GM12891 (cell line): Measurements from ENCODE around the gene MEX3C.

Experiments used
- DNase-seq: peaks from one replicate; pipeline ENCODE4 v3.0.0; 2011; ENCODE audit warnings: low spot score; ENCODE audit not compliant: insufficient read length
- FAIRE-seq: peaks from 2 replicates; lab custom pipeline; 2011; peaks lifted over from hg19 to GRCh38; lab: Jason Lieb, UNC
- PAX5 ChIP-seq: IDR thresholded peaks from 2 replicates; pipeline ENCODE4 v1.6.1; 2011; ENCODE audit warnings: low read length, moderate library complexity, mild to moderate bottlenecking; ENCODE audit not compliant: insufficient read depth, severe bottlenecking
- POLR2A ChIP-seq: IDR thresholded peaks from 2 replicates; pipeline ENCODE4 v1.6.1; 2011; ENCODE audit warnings: low read depth, low read length, control low read depth
- POLR2AphosphoS5 ChIP-seq: IDR thresholded peaks from 2 replicates; pipeline ENCODE4 v1.6.1; 2011; ENCODE audit warnings: low read depth, low read length, control low read depth
- POU2F2 ChIP-seq: IDR thresholded peaks from 2 replicates; pipeline ENCODE4 v1.6.1; 2011; ENCODE audit warnings: low read depth, mild to moderate bottlenecking, control low read depth, low read length, moderate library complexity
- SPI1 ChIP-seq: IDR thresholded peaks from 2 replicates; pipeline ENCODE4 v1.6.1; 2011; ENCODE audit warnings: low read depth, low read length, control low read depth
- TAF1 ChIP-seq: IDR thresholded peaks from 2 replicates; pipeline ENCODE4 v1.6.1; 2011; ENCODE audit warnings: low read depth, low read length, control low read depth

MEX3C gene

DNA sequence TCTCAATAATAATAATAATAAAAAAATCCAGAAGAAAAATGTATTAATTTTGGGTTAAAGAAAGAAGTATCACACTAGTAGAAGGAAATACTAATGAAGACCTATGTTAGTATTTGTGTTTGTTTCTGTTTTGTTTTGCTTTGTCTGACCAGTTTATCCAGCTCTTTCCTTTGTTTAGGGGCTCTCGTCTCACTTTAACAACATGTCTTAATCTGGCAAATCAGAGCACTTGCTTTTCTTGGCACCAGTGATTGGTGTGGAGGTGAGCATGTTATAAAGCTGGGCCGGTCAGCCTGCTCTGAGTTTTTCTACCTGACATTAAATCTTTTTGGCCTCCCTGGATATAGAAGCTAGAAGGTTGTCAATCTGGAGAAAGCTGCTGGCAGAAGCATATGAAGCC is 15.1 kb upstream of the MEX3C start:
- TF ChIP-seq TAF1 (no peak), POLR2A (no peak), PAX5 (no peak), SPI1 (no peak), POU2F2 (no peak), POLR2AphosphoS5 (no peak)
- FAIRE-seq, result no peak

DNA sequence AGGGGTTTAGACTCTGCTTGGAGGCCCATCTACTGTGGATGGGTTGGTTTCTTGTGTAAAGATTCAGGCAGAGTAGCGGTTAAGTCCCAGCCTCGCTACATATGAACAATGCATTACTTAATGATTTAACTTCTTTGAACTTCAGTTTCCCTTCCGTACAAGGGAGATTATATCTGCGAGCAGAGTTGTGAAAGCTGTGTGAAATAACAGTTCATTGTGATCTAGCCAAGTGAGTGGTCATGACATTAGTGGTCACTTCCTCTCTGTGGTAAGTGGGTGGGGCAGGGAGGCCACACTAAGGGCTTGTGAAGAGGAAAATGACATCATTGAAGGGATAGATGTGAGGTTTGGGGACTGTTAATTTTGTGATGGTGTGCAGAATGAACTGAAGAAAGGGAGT is 14.1 kb upstream of the MEX3C start:
- TF ChIP-seq POLR2A (no peak), POU2F2 (0 out of 2 replicates have a peak, but pooled peaks have one; percentile 49), SPI1 (peak; percentile 93)
- DNase-seq (no peak), FAIRE-seq (peak; percentile 86)

More for the DNA sequence above, 15.1 kb upstream of the MEX3C start:
- DNase-seq, result no peak

DNA sequence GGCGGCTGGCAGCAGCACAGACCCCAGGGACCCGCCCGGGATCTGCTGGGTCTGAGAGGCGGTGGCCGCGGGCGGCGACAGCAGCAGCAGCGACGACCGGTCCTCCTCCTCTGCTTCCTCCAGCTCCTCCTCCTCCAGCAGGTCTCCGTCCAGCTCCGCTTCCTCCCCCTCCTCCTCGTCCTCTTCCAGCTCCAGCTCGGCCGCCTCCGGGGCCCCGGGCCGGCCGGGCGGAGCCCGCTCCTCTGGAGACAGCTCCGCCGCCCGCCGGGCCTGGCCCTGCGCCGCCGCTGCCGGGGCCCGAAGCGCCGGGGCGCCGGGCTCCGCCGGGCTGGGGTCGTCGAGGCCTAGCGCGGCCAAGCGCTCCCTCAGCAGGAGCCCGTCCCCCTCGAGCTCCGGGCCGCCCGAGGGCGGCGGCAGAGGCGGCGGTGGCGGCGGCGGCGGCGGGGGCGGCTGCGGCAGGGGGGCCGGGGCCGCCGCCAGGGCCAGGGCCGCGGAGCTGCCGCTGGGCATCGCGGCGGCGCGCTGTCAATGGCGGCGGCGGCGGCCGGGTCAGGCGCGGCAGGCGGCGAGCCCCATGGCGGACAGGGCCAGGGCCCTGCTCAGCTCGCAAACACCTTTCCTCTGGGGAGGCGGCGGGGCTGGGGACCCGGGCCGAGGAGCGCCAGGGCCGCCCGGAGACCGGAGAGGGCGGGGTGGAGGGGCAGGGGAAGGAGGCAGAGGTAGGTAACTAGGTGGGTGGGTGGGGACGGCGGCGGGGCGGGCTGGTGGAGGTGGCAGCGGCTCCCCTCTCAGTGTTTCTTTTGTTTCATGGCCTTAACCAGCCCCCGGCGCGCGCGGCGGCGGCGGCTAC is 445 bp downstream of the MEX3C start:
- FAIRE-seq (no peak), DNase-seq (peak; percentile 15)
- TF ChIP-seq POLR2A, result no peak
- no peak for TF ChIP-seq SPI1
- TF ChIP-seq PAX5, result no peak
- no peak for TF ChIP-seq POLR2AphosphoS5
- no peak; the same call in none of the 2 replicates for TF ChIP-seq TAF1
- no peak for TF ChIP-seq POU2F2

DNA sequence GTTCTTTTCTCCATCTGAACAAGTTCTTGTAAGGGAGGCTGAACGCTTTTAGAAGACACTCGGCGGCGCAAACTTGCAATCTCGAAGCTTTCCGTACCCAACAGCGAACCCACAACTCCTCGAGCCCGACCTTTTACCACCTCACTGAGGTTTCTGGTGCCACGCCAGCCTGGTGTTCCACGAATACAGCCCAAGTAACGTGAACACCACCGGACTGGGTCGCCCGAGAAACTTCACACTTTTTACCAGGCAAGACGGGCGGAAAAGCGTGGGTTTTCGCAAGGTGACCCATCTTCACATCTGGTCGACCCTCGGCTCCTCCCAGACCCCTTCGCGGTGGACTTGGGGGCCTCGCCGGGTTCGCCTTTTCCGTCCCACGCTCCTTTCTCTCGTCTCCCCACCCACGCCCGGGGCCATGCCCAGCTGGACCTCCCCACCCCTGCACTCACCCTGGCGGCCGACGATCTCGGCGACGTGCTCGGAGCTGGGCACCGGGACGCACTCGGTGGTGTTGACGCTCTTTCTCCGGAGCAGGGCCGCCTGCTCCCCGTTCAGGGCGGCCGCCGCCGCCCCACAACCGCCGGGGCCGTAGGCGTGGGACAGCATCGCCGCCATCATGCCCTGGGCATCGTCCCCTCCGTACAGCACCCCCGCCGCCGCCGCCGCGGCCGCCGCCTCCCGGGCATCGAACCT is 1.2 kb downstream of the MEX3C start:
- peak; percentile 75 for FAIRE-seq
- no peak for DNase-seq
- no peak for TF ChIP-seq POU2F2
- TF ChIP-seq SPI1, result no peak
- no peak for TF ChIP-seq TAF1
- no peak for TF ChIP-seq POLR2AphosphoS5
- TF ChIP-seq PAX5, result no peak
- TF ChIP-seq POLR2A, result no peak

DNA sequence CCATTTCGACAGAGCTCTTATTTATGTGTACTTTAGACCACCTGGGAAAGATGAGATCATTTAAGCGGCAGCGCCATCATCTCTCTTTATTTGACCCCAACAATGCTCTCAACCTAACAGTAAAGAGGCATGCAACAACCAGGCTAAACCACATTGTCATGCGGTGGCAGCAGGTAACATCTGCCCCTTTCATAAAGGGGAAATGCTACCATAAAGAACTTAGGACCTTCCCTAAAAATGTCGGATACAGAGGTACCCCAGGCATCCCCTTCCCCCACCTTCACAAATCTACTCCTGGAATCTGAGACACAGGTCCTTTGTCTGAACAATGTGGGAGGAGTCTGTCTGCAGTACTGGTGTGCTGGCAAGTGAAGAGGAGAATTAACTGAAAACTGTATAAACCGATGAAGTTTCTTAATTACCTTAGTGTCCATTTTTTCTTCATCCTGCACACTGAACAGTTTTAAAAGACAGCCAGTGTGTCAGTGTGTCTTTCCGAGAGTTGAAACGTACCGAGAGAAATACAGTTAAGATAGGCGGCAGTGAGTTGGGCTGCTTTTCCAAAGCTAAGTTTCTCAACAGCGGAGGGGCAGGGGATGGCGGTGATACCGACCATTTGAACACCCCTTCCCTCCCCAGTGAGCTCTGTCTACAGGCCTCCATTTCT is 1.9 kb downstream of the MEX3C start:
- TF ChIP-seq SPI1 (peak; percentile 59; the same call in 1 of the 2 replicates), POU2F2 (no peak), POLR2A (no peak; the same call in 1 of the 2 replicates)
- DNase-seq (no peak), FAIRE-seq (peak; percentile 69)

DNA sequence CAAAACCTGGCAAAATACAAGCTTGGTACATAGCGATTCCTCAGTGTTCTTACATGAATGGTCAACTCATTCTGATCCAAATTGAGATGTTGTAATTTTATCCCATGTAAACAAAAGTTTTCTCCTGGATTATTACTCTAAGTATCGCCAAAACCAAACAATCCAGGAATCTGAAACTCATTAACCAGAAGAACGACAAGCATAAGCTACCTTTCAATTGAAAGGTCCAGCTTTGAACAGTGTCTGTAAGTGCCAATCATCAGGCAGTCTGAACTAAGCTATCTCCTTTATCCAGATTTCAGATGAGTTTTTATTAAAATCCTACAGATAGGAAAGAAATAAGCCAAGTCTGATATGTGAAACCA is 2.4 kb downstream of the MEX3C start:
- DNase-seq (no peak), FAIRE-seq (peak; percentile 40)
- TF ChIP-seq PAX5, result no peak
- TF ChIP-seq POLR2A, result no peak; the same call in 1 of the 2 replicates
- no peak for TF ChIP-seq POU2F2
- TF ChIP-seq TAF1, result no peak
- TF ChIP-seq SPI1, result no peak
- TF ChIP-seq POLR2AphosphoS5, result no peak

DNA sequence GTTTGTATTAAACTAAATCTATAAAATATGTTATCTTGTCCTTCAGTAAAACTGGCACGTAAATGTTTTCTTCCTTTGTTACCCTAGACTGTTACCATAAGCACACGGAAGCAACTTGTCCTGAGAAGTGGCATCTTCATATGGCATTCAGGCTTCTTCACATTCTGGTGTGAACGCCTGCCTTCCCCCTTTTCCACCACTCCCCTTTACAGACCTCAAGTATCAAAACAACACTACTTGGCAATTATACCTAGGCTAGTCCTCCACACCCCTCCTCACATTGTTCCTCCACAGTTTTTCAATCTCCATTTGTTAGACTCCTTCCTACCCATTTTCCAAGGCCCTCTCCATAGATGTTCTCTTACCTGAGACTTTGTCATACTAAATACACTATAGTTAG is 2.9 kb downstream of the MEX3C start:
- DNase-seq (no peak), FAIRE-seq (no peak)
- TF ChIP-seq POLR2A, result no peak
- TF ChIP-seq POLR2AphosphoS5, result no peak
- TF ChIP-seq TAF1, result no peak
- TF ChIP-seq SPI1, result no peak
- no peak for TF ChIP-seq PAX5
- TF ChIP-seq POU2F2, result no peak

DNA sequence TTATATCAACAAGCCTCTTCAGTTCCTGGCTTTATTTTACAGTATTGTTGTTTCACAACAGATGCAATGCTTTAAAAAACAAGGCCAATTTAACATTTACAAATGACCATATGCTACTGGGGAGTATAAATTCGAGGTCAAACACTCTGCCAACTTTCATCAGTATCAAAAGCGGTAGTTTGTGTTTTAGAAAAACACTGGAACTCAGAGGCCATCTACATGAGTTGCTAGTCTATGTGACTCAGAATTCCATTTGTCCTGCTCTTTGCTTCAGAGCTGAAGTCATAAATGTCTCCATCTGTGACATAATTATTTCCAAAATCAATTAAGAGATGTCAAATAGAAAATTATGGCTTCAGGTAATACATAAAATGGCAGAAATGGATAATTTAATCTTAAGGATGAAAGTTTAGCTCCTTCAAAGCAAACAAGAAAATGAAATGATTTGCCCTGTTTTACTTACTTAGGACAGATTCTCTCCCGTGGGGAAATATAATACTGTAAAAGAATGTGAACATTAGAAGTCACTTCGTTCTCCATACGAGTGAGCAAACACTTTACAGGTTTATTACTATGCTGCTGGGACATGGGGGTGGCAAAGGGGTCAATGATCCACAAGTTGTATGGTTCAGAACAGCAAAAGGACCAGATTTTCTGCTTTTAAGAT is 3.7 kb downstream of the MEX3C start:
- TF ChIP-seq POU2F2 (no peak), PAX5 (no peak), POLR2A (no peak), SPI1 (no peak), TAF1 (no peak), POLR2AphosphoS5 (no peak)
- no peak for FAIRE-seq
- DNase-seq, result no peak

DNA sequence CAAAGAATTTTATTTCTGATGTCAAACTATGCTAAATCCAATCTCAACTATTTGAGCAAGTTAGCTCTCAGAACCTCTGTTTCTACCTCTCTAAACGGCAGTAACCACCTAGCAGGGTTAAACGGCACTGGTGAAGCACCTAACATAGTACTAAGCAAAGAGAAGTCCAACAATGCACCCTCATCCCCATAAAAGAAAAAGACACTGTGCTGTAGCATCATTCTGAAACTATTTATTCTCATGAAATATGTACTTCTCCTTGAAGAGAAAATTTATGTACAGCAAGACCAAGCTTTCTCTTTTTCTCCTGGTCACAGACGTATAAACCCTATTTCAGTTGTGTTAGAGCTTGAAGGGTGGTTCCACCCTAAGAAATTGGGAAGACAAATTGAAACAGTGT is 4.8 kb downstream of the MEX3C start:
- DNase-seq (no peak), FAIRE-seq (peak; percentile 83)
- no peak for TF ChIP-seq TAF1
- no peak for TF ChIP-seq POLR2A
- no peak for TF ChIP-seq SPI1
- no peak for TF ChIP-seq POLR2AphosphoS5
- no peak for TF ChIP-seq POU2F2
- no peak for TF ChIP-seq PAX5

DNA sequence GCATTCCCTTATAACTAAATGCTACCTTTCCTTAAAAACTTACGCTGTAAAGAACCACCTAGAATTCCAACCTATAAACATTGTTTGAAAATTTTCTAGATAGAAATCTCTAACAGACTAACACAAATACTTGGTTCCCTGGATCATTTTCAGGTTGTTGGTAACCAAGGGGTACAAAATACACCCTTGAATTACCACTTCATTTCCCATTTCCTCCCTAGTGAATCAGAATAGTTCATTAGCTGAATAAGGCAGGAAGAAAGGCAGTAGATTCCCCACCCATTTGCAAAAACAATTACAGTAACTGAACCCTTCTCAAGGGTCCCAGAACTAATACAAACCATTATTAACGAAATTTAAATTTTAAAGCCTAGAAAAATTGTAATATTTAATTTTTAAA is 5.5 kb downstream of the MEX3C start:
- no peak for DNase-seq
- FAIRE-seq, result no peak
- 0 out of 2 replicates have a peak, but pooled peaks have one; percentile 18 for TF ChIP-seq SPI1
- TF ChIP-seq TAF1, result no peak
- TF ChIP-seq PAX5, result no peak
- no peak for TF ChIP-seq POU2F2
- TF ChIP-seq POLR2AphosphoS5, result no peak
- TF ChIP-seq POLR2A, result no peak
